Hepatocyte (in vitro differentiated cells): ENCODE measurements around the gene GTSE1.

Source experiments
- CTCF ChIP-seq: fragments of 200-600 bp; sonication (generic); IDR thresholded peaks from 2 replicates; pipeline ENCODE4 v1.5.1; 2016; ENCODE audit warnings: antibody characterized with exemption, mild to moderate bottlenecking; ENCODE audit not compliant: poor library complexity
- EZH2 ChIP-seq: fragments of 200-600 bp; sonication (generic); IDR thresholded peaks from 2 replicates; pipeline ENCODE4 v1.6.1; 2016; ENCODE audit warnings: antibody characterized with exemption, mild to moderate bottlenecking, borderline replicate concordance
- EZH2phosphoT487 ChIP-seq: fragments of 200-600 bp; sonication (generic); IDR thresholded peaks from one replicate; pipeline ENCODE4 v1.6.1; 2018; ENCODE audit warnings: antibody characterized with exemption, mild to moderate bottlenecking, low read depth, moderate library complexity; ENCODE audit not compliant: unreplicated experiment, severe bottlenecking

- TF ChIP-seq CTCF (no peak), EZH2 (no peak), EZH2phosphoT487 (no peak)
Measured at GRCh38 chr22:46292732-46293131, 3.9 kb upstream of the GTSE1 start.
